Panc1 (cell line): ENCODE measurements around the gene RASSF8.

Source experiments
- CTCF ChIP-seq: fragments of 450-650 bp; IDR thresholded peaks from 2 replicates; pipeline ENCODE4 v1.5.1; 2017; ENCODE audit warnings: mild to moderate bottlenecking
- REST ChIP-seq, 2 experiments: IDR thresholded peaks; 2 replicates each; pipeline ENCODE4 v1.6.1; 2011 to 2012; ENCODE audit warnings: low read depth in 2 of 2, control low read depth in 1 of 2, low read length in 1 of 2, mild to moderate bottlenecking in 1 of 2, moderate library complexity in 1 of 2; ENCODE audit not compliant: insufficient read depth in 1 of 2
- SIN3A ChIP-seq: IDR thresholded peaks from 2 replicates; pipeline ENCODE4 v1.6.1; 2012; ENCODE audit warnings: low read depth, mild to moderate bottlenecking, low read length, moderate library complexity, borderline replicate concordance; ENCODE audit not compliant: insufficient read depth

DNA sequence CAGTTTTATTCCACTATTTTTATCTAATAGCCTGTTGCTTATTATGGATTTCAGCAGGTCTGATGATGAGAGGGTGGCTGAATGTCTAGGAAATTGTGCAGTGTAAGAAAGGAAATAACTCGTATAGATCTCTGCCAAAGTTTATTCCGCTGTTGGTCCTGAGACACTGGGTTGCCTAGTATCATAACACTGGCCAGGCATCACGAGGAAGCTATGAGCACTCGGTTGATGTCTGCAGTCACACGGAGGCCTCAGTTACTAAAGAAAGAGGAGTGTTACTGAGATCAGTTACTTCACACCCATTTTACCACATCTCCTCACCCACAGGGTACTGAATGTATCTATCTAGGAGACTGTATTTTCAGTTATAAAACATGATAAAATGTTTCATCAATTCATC, 144.5 kb downstream of the RASSF8 start:
- TF ChIP-seq CTCF: no peak
- no peak for TF ChIP-seq SIN3A
- no peak for TF ChIP-seq REST (IDR thresholded peaks at IDR 0.05; ENCODE audit: insufficient read depth in 1 of 2, low read depth in 2 of 2, low read length in 1 of 2)
